ENCODE results near the gene COL19A1.

Gene COL19A1

DNA sequence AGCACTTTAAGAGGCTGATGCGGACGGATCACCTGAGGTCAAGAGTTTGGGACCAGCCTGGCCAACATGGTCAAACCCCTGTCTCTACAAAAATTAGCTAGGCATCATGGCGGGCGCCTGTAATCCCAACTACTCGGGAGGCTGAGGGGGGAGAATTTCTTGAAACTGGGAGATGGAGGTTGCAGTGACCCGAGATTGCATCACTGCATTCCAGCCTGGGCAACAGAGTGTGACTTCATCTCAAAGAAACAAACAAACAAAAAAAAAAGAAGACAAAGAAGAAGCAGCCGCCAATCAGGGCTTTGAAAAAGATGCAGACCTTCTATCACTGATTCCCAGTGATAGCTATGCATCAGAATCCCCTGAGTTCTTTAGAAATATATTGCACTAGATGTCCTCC lies 379.8 kb downstream of the COL19A1 start:
- DNase-seq = no peak

DNA sequence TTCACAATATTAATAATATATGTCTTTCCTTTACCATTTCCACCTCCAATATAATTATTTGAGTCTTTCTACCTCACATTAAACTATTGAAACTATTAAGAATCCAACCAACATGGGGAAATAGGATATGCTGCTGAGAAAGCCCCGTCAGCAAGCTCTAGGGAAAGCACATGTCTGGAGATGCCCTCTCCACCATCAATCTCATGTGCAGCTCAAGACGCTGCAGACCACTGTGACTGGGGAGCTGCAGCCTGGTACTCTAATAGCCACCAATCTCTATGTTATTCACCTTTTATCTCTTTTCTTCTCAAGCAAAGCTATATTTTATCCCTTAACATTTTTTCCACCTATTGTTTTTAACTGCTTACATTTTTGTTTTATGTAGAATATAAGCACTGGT lies 386.2 kb downstream of the COL19A1 start:
- DNase-seq = no peak

DNA sequence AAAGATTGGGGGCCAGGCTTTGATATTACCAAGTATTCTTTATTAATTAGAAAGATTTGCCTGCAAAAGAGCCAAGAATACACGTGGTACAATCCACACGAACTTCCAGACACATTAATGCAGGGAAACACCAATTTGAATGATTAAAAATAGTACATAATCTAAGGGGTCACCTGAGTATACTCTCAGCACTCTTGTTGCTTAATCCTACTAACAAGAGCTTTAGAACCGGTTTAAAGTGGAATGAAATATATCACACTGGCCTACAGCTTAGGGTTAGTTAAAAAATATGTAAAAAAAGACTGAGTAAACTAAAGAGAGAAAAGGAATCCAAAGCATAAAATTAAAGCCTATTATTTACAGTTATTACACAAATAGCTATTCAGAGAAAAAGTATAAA lies 387.6 kb downstream of the COL19A1 start:
- DNase-seq = no peak

DNA sequence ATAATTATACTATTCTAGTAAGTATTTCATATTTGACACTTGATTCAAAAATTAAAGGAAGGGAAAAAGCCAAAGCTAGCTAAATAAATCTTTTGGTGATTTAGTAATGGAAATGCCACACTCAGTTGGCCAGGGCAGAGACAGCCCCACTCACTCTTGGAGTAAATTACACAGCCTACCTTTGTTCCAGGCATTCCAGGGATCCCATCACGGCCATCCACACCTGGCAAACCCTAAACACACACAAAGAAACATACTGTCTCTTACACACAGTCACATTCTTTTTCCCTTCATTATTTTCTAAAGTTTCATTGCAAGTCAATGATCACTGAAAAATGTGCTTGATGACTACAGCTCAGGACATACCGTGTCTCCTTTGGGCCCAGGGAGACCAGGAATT lies 388.4 kb downstream of the COL19A1 start:
- DNase-seq = no peak

DNA sequence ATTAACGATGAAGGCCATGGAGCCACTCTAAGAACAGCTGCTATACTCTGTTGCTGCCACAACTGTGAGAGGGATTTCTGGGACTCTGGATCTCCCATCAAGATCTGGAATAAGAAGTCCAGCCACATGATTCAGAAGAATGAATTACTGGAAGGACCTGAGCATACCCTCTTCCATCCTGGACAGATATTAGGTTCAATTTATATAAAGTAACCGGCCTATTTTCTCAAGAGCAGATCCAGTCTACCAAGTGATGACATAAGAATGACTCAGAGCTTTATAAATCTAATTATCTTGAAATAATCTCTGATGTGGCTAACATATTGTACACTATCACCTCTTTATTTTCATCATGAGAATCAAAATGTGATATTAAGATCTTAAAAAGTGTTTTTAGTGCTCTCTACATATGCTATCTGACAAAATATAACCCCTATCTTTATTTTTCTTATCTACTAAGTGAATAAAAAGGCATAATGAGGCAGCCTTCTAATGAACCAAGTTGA lies 391.5 kb downstream of the COL19A1 start:
- DNase-seq = no peak

DNA sequence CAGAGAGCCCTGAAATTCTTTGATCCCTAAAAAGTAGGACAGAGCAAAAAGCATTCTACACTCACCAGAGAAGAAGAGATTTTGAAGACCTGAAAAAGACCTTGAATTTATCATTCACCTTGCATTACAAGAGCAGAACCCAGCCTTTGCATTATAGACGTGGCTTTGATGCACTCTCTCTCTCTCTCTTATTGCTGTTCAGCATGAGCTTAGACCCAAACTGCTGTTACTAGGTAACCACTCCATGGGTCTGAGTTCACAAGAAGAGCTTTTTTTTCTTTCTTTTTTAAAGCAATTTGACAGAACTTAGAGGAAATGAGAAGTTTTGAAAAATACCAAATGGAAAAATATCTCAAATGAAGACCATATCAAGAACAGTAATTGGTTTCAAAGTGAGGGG lies 392.1 kb downstream of the COL19A1 start:
- DNase-seq = no peak
